Adrenal gland (tissue), 12 donors: ENCODE results near the gene ROS1. TPM values are rescaled to one million over a fixed set of nuclear protein-coding genes. Genes with fewer than 3 reads are reported as not detected.

Experiments
- DNase-seq, 7 donors: peaks; one replicate each; pipeline ENCODE4 v3.0.0-alpha.2; 2019 to 2020
- H3K27ac ChIP-seq, 5 donors: fragments of 200-600 bp; sonication (generic) in 4 of 5; 1 replicate in 3 of 5; 2 replicates in 2 of 5; pipeline versions ENCODE4 v1.5.1 to v1.8.0; 2016 to 2020; ENCODE audit warnings: mild to moderate bottlenecking in 1 of 5
- H3K27me3 ChIP-seq: fragments of 200-600 bp; 2 replicates; pipeline ENCODE4 v1.8.0; 2021
- H3K36me3 ChIP-seq, 2 donors: fragments of 200-600 bp; replicated peaks in 1 of 2; 1 replicate in 1 of 2; 2 replicates in 1 of 2; pipeline versions ENCODE4 v1.5.1 to v1.8.0; 2018 to 2022
- H3K4me1 ChIP-seq, 2 donors: fragments of 200-600 bp; replicated peaks in 1 of 2; 1 replicate in 1 of 2; 2 replicates in 1 of 2; pipeline versions ENCODE4 v1.5.1 to v1.8.0; 2018 to 2021
- H3K4me3 ChIP-seq, 4 donors: fragments of 200-600 bp; sonication (generic) in 3 of 4; one replicate each; pipeline ENCODE4 v1.5.1; 2016 to 2018
- H3K9me3 ChIP-seq, 3 donors: fragments of 200-600 bp; sonication (generic) in 1 of 3; replicated peaks in 1 of 3; 1 replicate in 2 of 3; 2 replicates in 1 of 3; pipeline versions ENCODE4 v1.5.1 to v1.8.0; 2016 to 2021
- POLR2A ChIP-seq, 2 donors: fragments of 450-650 bp; IDR thresholded peaks; one replicate each; pipeline ENCODE4 v1.6.1; 2017; ENCODE audit warnings: antibody characterized with exemption in 2 of 2, mild to moderate bottlenecking in 2 of 2, moderate library complexity in 1 of 2
- WGBS, 4 donors: extraction: QIAGEN DNeasy Blood & Tissue Kit in 2 of 4; methylation state at CpG; one replicate each; pipeline versions ENCODE4 v1.1.5 to v1.1.7; 2013 to 2017; 5-methylcytosine and 5-hydroxymethylcytosine counted together
- intact Hi-C, 2 donors: fragments of 100-400 bp; cut with DNase I; formaldehyde crosslinking; loops; one replicate each; pipeline versions ENCODE4 v1.14.1 to v1.15.0; 2022 to 2023
- polyA plus RNA-seq, 3 donors: library from polyadenylated mRNA; stranded (reverse); fragments of 200-250 nt in 2 of 3; fragments of 350-450 nt in 1 of 3; fragmentation: Illumina TruSeq in 1 of 3; extraction: RNeasy Lipid Tissue Mini Kit (QIAGEN cat#74804) in 1 of 3; gene quantifications; one replicate each; pipeline ENCODE4 v1.2.3, GENCODE V29; 2013 to 2014
- total RNA-seq, 9 donors: library from RNA; depleted of rRNA in 4 of 9; stranded (reverse); fragments of >200 nt in 4 of 9; fragments of 120-200 nt in 1 of 9; fragmentation: NEBNext Ultra II Directional in 1 of 9; extraction: Animal tissue kit (Norgen Biotek cat#: 25700) in 1 of 9; gene quantifications; one replicate each; pipeline versions ENCODE4 v1.1.0 to v1.2.4, GENCODE V29; 2013 to 2023
- TF ChIP-seq, protein P1 (sequence below), 6 experiments: fragments of 450-650 bp in 4 of 6; fragments of 200-600 bp in 2 of 6; sonication (generic) in 1 of 6; IDR thresholded peaks; 1 replicate in 5 of 6; 2 replicates in 1 of 6; pipeline versions ENCODE4 v1.5.1 to v1.8.0; 2016 to 2021; ENCODE audit warnings: antibody characterized with exemption in 6 of 6, mild to moderate bottlenecking in 2 of 6, moderate library complexity in 1 of 6
- donor health status: healthy with polysubstance abuse.
- donor health status: Bipolar disorder and iron deficiency.
- donor health status: DM: yes; HTN: yes; CAD: no.
- donor health status: DM: no; HTN: no; CAD: no.
- donor health status: DM: no; HTN: no; CAD: no.
- donor health status: DM: yes; HTN: yes; CAD: no.

The ROS1 gene
- total and polyA plus RNA-seq, 12 donors = under 0.01 to 0.11 (median 0.08) TPM; not detected in 9

DNA sequence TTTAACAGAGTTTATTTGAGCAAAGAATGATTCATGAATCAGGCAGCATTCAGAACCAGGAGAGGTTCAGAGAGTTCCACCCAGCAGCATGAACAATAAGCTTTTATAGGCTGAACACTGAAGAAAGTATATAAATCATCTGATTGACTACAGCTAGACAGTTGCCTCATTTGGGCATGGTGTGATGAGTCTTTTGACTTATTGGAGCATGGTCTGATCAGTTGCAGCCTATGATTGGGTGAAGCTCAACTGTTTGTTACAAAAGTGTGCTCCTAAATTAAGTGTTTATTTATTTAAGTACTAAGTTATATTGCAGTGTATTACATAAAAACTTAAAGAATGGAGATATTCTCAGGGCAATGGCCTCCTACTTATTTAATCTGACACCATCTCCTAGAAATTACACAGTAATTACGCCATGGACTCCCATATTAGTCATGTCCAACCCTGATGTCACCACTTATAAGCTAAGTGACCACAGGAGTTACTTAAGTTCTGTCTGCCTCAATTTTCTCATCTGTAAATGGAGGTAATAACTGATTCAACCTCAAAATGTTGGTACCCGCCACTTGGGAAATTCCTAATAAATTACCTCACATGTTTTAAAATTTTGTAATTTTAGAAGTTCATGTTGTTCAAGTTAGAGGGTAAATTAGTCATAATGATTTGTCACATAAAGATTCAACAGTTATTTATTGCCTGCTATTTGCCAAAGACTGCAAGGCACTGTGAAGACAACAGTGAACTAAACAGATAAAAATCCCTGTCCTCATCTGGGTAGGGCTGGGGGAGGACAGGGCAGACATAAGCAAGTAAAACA lies 15.2 kb upstream of the ROS1 start:
- TF ChIP-seq, protein P1, sequence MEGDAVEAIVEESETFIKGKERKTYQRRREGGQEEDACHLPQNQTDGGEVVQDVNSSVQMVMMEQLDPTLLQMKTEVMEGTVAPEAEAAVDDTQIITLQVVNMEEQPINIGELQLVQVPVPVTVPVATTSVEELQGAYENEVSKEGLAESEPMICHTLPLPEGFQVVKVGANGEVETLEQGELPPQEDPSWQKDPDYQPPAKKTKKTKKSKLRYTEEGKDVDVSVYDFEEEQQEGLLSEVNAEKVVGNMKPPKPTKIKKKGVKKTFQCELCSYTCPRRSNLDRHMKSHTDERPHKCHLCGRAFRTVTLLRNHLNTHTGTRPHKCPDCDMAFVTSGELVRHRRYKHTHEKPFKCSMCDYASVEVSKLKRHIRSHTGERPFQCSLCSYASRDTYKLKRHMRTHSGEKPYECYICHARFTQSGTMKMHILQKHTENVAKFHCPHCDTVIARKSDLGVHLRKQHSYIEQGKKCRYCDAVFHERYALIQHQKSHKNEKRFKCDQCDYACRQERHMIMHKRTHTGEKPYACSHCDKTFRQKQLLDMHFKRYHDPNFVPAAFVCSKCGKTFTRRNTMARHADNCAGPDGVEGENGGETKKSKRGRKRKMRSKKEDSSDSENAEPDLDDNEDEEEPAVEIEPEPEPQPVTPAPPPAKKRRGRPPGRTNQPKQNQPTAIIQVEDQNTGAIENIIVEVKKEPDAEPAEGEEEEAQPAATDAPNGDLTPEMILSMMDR (IDR thresholded peaks at IDR 0.05) = no peak
- no peak for TF ChIP-seq POLR2A (IDR thresholded peaks at IDR 0.05)
- intact Hi-C loops = no loop called here
- Histone ChIP-seq H3K4me3 (no peak overlapping the region), H3K27me3 (no peaks in the 10 kb centered on the region), H3K9me3 (no peaks in the 10 kb centered on the region), H3K4me1 (no peaks in the 10 kb centered on the region), H3K27ac (no peak overlapping the region), H3K36me3 (no peaks in the 10 kb centered on the region)
- no peak for DNase-seq
- WGBS, 4 donors = 52 to 68% (median 57%) methylated on average over 2 of the region's 2 CpGs

DNA sequence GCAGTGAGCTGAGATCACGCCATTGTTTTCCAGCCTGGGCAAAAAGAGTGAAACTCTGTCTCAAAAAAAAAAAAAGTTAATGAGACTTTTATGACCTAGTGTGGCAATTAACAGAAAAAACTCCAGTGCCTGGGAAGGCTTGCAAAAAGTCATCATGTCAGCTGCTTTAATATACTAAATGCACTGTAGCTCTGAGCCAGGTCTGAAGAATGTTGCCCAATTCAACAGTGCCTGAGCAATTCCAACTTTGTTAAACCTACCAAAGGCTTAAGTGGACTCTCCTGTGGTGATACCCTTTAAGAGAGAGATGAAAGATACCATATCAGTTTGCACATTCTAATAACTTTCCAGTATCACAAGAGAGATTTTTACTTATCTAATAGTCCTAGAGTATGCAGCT lies 6.5 kb upstream of the ROS1 start:
- Histone ChIP-seq H3K9me3 (no peaks in the 10 kb centered on the region), H3K36me3 (no peaks in the 10 kb centered on the region), H3K4me3 (no peak overlapping the region), H3K27me3 (no peaks in the 10 kb centered on the region), H3K27ac (no peak overlapping the region), H3K4me1 (no peaks in the 10 kb centered on the region)
- DNase-seq = no peak
- 69 to 83% (median 78%) methylated on average over 1 of the region's 1 CpG for WGBS, 4 donors
- TF ChIP-seq POLR2A (IDR thresholded peaks at IDR 0.05) = no peak
- intact Hi-C loops = no loop called here

DNA sequence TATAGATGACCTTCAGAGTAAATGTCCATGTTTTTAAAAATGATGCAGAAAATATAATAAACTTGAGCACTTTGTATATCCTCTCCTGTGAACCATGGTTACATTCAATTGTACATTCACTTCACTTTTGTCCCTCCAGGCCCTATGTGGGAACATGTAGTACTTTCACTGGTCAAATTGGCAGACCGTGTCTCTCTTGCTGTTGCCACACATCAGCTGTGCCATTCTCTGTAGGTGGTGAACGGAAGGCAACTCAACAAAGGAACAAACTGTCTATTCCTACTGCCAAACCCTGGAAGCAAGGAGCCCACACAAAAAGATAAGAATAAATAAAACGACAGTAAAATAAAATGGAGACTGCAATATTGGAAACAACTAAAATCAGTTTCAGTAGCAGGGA lies 2.0 kb downstream of the ROS1 start:
- 65 to 76% (median 70%) methylated on average over 3 of the region's 3 CpGs for WGBS, 4 donors

DNA sequence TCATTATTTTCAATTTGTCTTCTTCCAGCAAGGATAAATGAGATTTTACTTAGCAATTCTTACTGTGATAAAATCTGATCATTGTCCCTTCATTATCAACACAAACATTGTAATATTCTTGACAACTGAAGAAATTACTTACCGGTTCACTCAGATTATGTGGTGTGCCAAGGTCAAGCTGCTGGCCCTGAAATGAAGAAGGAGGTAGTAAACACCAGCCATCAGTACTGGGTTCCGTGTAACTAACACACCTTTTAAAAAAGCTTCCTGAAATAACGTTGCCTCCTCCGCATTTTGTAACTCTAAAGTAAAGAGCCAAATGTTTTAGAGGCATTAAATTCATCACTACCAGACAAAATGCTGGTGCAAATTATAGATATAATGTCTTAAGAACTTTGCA lies 7.4 kb downstream of the ROS1 start:
- H3K36me3 ChIP-seq = no peaks in the 10 kb centered on the region
- no peaks in the 10 kb centered on the region for H3K4me1 ChIP-seq
- TF ChIP-seq, protein P1 (IDR thresholded peaks at IDR 0.05) = no peak
- no peak overlapping the region for H3K27ac ChIP-seq
- intact Hi-C loops = no loop called here
- no peak overlapping the region for H3K4me3 ChIP-seq
- no peaks in the 10 kb centered on the region for H3K27me3 ChIP-seq
- no peak for DNase-seq
- WGBS, 4 donors = 58 to 64% (median 59%) methylated on average over 4 of the region's 4 CpGs
- no peaks in the 10 kb centered on the region for H3K9me3 ChIP-seq

More for the DNA sequence above, 2.0 kb downstream of the ROS1 start:
- no peak overlapping the region for H3K4me3 ChIP-seq
- H3K36me3 ChIP-seq = no peaks in the 10 kb centered on the region
- TF ChIP-seq, protein P1 (IDR thresholded peaks at IDR 0.05) = no peak
- TF ChIP-seq POLR2A (IDR thresholded peaks at IDR 0.05) = no peak
- no peaks in the 10 kb centered on the region for H3K9me3 ChIP-seq
- intact Hi-C loops = no loop called here
- peaks cover 5% of the 10 kb centered on the region for H3K27me3 ChIP-seq
- no peaks in the 10 kb centered on the region for H3K4me1 ChIP-seq
- H3K27ac ChIP-seq = no peak overlapping the region
- no peak for DNase-seq

DNA sequence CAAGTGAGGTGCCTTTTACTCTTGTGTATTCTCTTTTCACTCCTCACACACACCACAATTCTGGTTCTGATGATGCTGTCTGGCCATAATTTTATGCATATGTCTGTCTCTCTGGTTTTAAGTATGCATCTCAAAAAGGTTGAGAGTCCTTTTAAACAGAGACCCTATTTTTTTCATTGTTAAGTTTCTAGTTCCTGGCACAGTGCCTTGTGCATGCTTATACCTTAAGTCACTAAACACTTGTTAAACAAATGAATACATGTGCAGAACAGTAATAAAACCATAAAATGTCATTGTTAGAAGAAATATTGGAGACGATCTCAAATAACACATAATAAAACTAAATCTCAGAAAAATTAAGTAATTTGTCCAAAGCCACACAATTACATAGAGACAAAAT lies 7.9 kb downstream of the ROS1 start:
- Histone ChIP-seq H3K4me1 (no peaks in the 10 kb centered on the region), H3K27ac (no peak overlapping the region), H3K27me3 (no peaks in the 10 kb centered on the region), H3K9me3 (no peaks in the 10 kb centered on the region), H3K36me3 (no peaks in the 10 kb centered on the region), H3K4me3 (no peak overlapping the region)
- WGBS, 4 donors = 82 to 94% (median 86%) methylated on average over 1 of the region's 1 CpG
- TF ChIP-seq, protein P1 (IDR thresholded peaks at IDR 0.05) = no peak
- TF ChIP-seq POLR2A (IDR thresholded peaks at IDR 0.05) = no peak
- no peak for DNase-seq
- intact Hi-C loops = no loop called here
